Liver (tissue), 9 donors: Measurements from ENCODE around the gene INHBC. TPM values are rescaled to one million over a fixed set of nuclear protein-coding genes. Genes with fewer than 3 reads are reported as not detected.

Experiments used
- DNase-seq: peaks from one replicate; pipeline ENCODE4 v3.0.0-alpha.2; 2017; ENCODE audit warnings: low spot score
- H3K27ac ChIP-seq, 2 donors: one replicate each; pipeline ENCODE4 v1.7.0; 2013; ENCODE audit warnings: inconsistent platforms in 2 of 2, low read length in 2 of 2, control low read depth in 1 of 2, low read depth in 1 of 2, mild to moderate bottlenecking in 1 of 2
- H3K27me3 ChIP-seq, 4 donors: one replicate each; pipeline versions ENCODE4 v1.6.1 to v1.7.0; 2013; ENCODE audit warnings: low read length in 3 of 4, inconsistent platforms in 1 of 4, mild to moderate bottlenecking in 1 of 4, moderate library complexity in 1 of 4; ENCODE audit not compliant: control insufficient read depth in 4 of 4, insufficient read depth in 4 of 4
- H3K36me3 ChIP-seq, 4 donors: one replicate each; pipeline versions ENCODE4 v1.6.1 to v1.7.0; 2013; ENCODE audit warnings: low read length in 3 of 4, mild to moderate bottlenecking in 3 of 4, low read depth in 1 of 4, moderate library complexity in 1 of 4; ENCODE audit not compliant: control insufficient read depth in 4 of 4, insufficient read depth in 3 of 4
- H3K4me1 ChIP-seq, 4 donors: one replicate each; pipeline versions ENCODE4 v1.6.1 to v1.7.0; 2013; ENCODE audit warnings: low read length in 3 of 4, mild to moderate bottlenecking in 3 of 4, moderate library complexity in 1 of 4; ENCODE audit not compliant: control insufficient read depth in 4 of 4, insufficient read depth in 4 of 4
- H3K4me3 ChIP-seq, 3 donors: one replicate each; pipeline versions ENCODE4 v1.6.1 to v1.7.0; 2013; ENCODE audit warnings: low read length in 3 of 3, control low read depth in 1 of 3, low read depth in 1 of 3, mild to moderate bottlenecking in 1 of 3
- H3K9ac ChIP-seq, 2 donors: one replicate each; pipeline ENCODE4 v1.7.0; 2013; ENCODE audit warnings: low read length in 2 of 2, mild to moderate bottlenecking in 2 of 2, moderate library complexity in 2 of 2, control low read depth in 1 of 2, low read depth in 1 of 2
- H3K9me3 ChIP-seq, 4 donors: one replicate each; pipeline versions ENCODE4 v1.6.1 to v1.7.0; 2013; ENCODE audit warnings: low read length in 3 of 4; ENCODE audit not compliant: control insufficient read depth in 4 of 4
- CTCF ChIP-seq: fragments of 150-350 bp; IDR thresholded peaks from 2 replicates; pipeline ENCODE4 v1.5.1; 2017; ENCODE audit warnings: improper control_type of control experiment, low read depth, low read length; ENCODE audit not compliant: missing input control
- EGR1 ChIP-seq, 2 donors: IDR thresholded peaks; 2 replicates each; pipeline ENCODE4 v1.6.1; 2016 to 2018; ENCODE audit warnings: antibody characterized with exemption in 2 of 2, low read depth in 2 of 2
- FOXA1 ChIP-seq: IDR thresholded peaks from 2 replicates; pipeline ENCODE4 v1.6.1; 2016; ENCODE audit warnings: antibody characterized with exemption
- FOXA2 ChIP-seq: IDR thresholded peaks from 2 replicates; pipeline ENCODE4 v1.6.1; 2016; ENCODE audit warnings: antibody characterized with exemption
- GABPA ChIP-seq, 2 donors: IDR thresholded peaks in 1 of 2; conservative IDR thresholded peaks in 1 of 2; 2 replicates each; pipeline ENCODE4 v1.6.1; 2016; ENCODE audit warnings: antibody characterized with exemption in 2 of 2, mild to moderate bottlenecking in 1 of 2, moderate library complexity in 1 of 2
- HNF4A ChIP-seq, 2 donors: conservative IDR thresholded peaks; 2 replicates each; pipeline ENCODE4 v1.6.1; 2016; ENCODE audit warnings: antibody characterized with exemption in 2 of 2, mild to moderate bottlenecking in 2 of 2
- HNF4G ChIP-seq: IDR thresholded peaks from 2 replicates; pipeline ENCODE4 v1.6.1; 2016; ENCODE audit warnings: antibody characterized with exemption
- JUND ChIP-seq, 2 donors: IDR thresholded peaks; 2 replicates each; pipeline ENCODE4 v1.6.1; 2016; ENCODE audit warnings: antibody characterized with exemption in 2 of 2
- MAX ChIP-seq: IDR thresholded peaks from 2 replicates; pipeline ENCODE4 v1.6.1; 2016; ENCODE audit warnings: antibody characterized with exemption
- NR2F2 ChIP-seq: IDR thresholded peaks from 2 replicates; pipeline ENCODE4 v1.6.1; 2016; ENCODE audit warnings: antibody characterized with exemption
- RAD21 ChIP-seq, 2 donors: IDR thresholded peaks; 2 replicates each; pipeline ENCODE4 v1.6.1; 2016; ENCODE audit warnings: antibody characterized with exemption in 2 of 2, mild to moderate bottlenecking in 2 of 2
- RXRA ChIP-seq, 2 donors: IDR thresholded peaks; 2 replicates each; pipeline ENCODE4 v1.6.1; 2017 to 2018; ENCODE audit warnings: antibody characterized with exemption in 2 of 2, mild to moderate bottlenecking in 1 of 2
- SP1 ChIP-seq: IDR thresholded peaks from 2 replicates; pipeline ENCODE4 v1.6.1; 2018; ENCODE audit warnings: antibody characterized with exemption, mild to moderate bottlenecking
- TAF1 ChIP-seq: conservative IDR thresholded peaks from 2 replicates; pipeline ENCODE4 v1.6.1; 2016; ENCODE audit warnings: antibody characterized with exemption, mild to moderate bottlenecking
- ZBTB33 ChIP-seq: IDR thresholded peaks from 2 replicates; pipeline ENCODE4 v1.6.1; 2016; ENCODE audit warnings: antibody characterized with exemption
- WGBS: extraction: QIAGEN DNeasy Blood & Tissue Kit; methylation state at CpG from one replicate; pipeline ENCODE4 v1.1.7; 2013; 5-methylcytosine and 5-hydroxymethylcytosine counted together
- polyA plus RNA-seq, 2 donors: library from polyadenylated mRNA; stranded (reverse) in 1 of 2; unstranded in 1 of 2; fragments of 200-250 nt in 1 of 2; fragments of >200 nt in 1 of 2; fragmentation: Nextera tagmentation in 1 of 2; extraction: Ambion mirVana in 1 of 2; gene quantifications; one replicate each; pipeline versions ENCODE4 v1.2.1 to v1.2.3, GENCODE V29; 2013 to 2015
- total RNA-seq, 2 donors: library from RNA; depleted of rRNA; stranded (reverse); fragments of >200 nt; gene quantifications; one replicate each; pipeline ENCODE4 v1.2.3, GENCODE V29; 2014
- donor health status: healthy.
- donor health status: healthy.
- donor health status: healthy.
- donor health status: healthy.
- donor health status: healthy.

INHBC gene
- total and polyA plus RNA-seq, 4 donors: 2.8 to 134 (median 86.7) TPM

GRCh38 chr12:57389033-57389432 lies 45.6 kb upstream of the INHBC start:
- H3K27ac ChIP-seq: no peak overlapping the region
- no peaks in the 10 kb centered on the region for H3K27me3 ChIP-seq
- peaks cover 0 to 5% (median under 1%) of the 10 kb centered on the region in 4 donors for H3K4me1 ChIP-seq
- WGBS: 73% methylated on average over 3 of the region's 3 CpGs
- peaks cover 4 to 20% (median 11%) of the 10 kb centered on the region in 4 donors for H3K36me3 ChIP-seq
- no peak for DNase-seq
- no peak for TF ChIP-seq NR2F2
- no peak for TF ChIP-seq RXRA (IDR thresholded peaks at IDR 0.05)
- no peak for TF ChIP-seq FOXA1
- no peak for TF ChIP-seq JUND (IDR thresholded peaks at IDR 0.05)
- no peak for TF ChIP-seq MAX
- no peak for TF ChIP-seq ZBTB33
- no peak overlapping the region for H3K9ac ChIP-seq
- H3K4me3 ChIP-seq: no peak overlapping the region
- no peaks in the 10 kb centered on the region for H3K9me3 ChIP-seq

DNA sequence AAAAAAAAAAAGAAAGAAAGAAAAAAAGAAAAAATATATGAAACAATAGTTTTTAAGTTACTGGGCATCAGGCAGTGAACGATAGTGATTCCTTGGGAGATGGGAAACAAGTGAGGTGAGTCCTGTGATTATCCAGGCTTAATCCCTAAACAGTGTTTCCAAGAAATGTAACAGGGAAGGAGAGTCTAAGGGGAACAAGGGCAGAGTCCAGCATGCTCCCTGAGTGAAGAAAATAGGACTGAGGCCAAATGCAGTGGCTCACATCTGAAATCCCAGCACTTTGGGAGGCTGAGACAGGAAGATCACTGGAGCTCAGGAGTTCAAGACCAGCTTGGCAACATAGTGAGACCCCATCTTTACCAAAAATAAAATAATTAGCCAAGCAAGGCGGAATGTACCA lies 44.4 kb upstream of the INHBC start:
- TF ChIP-seq MAX (no peak), HNF4A (conservative IDR thresholded peaks at IDR 0.05) (peak; percentile 9 to 14), RXRA (IDR thresholded peaks at IDR 0.05) (no peak), GABPA (IDR thresholded peaks at IDR 0.05 in 1 of 2, conservative IDR thresholded peaks at IDR 0.05 in 1 of 2) (no peak), HNF4G (no peak), FOXA2 (no peak), TAF1 (no peak)
- Histone ChIP-seq H3K36me3 (peaks cover 4 to 22% (median 14%) of the 10 kb centered on the region in 4 donors), H3K27ac (no peak overlapping the region), H3K9me3 (no peaks in the 10 kb centered on the region), H3K27me3 (no peaks in the 10 kb centered on the region), H3K9ac (no peak overlapping the region), H3K4me1 (peaks cover 0 to 5% (median under 1%) of the 10 kb centered on the region in 4 donors), H3K4me3 (no peak overlapping the region)
- 98% methylated on average over 2 of the region's 2 CpGs for WGBS
- no peak for DNase-seq

GRCh38 chr12:57395121-57395520 lies 39.5 kb upstream of the INHBC start:
- H3K27ac ChIP-seq: no peak overlapping the region
- no peaks in the 10 kb centered on the region for H3K27me3 ChIP-seq
- no peaks in the 10 kb centered on the region for H3K9me3 ChIP-seq
- TF ChIP-seq HNF4G (no peak), HNF4A (conservative IDR thresholded peaks at IDR 0.05) (no peak), EGR1 (IDR thresholded peaks at IDR 0.05; ENCODE audit: low read depth in 2 of 2) (no peak), MAX (no peak), FOXA1 (no peak), RAD21 (IDR thresholded peaks at IDR 0.05) (no peak), SP1 (no peak), TAF1 (no peak), CTCF (no peak)
- no peak overlapping the region for H3K4me3 ChIP-seq
- WGBS: 96% methylated on average over 18 of the region's 18 CpGs
- peaks cover 5 to 19% (median 13%) of the 10 kb centered on the region in 4 donors for H3K36me3 ChIP-seq
- peaks cover 0 to 5% (median under 1%) of the 10 kb centered on the region in 4 donors for H3K4me1 ChIP-seq
- no peak overlapping the region for H3K9ac ChIP-seq
- no peak for DNase-seq
